GM11168 (cell line): Measurements from ENCODE around the gene HSBP1.

Source experiments
- in situ Hi-C: fragments of 300-500 bp; cut with MboI; formaldehyde crosslinking; loops from one replicate; pipeline ENCODE4 v1.12.0; 2022; ENCODE audit warnings: low sequenced_read_pairs; ENCODE audit not compliant: unreplicated experiment

Gene HSBP1

GRCh38 chr16:83807710-83808572 is at the start of gene HSBP1:
Gene HSBP1, plus strand, starts transcription at chr16:83807978. Its CDS starts 99 bp downstream, at chr16:83808077.
- in situ Hi-C loops, result no loop called here

DNA sequence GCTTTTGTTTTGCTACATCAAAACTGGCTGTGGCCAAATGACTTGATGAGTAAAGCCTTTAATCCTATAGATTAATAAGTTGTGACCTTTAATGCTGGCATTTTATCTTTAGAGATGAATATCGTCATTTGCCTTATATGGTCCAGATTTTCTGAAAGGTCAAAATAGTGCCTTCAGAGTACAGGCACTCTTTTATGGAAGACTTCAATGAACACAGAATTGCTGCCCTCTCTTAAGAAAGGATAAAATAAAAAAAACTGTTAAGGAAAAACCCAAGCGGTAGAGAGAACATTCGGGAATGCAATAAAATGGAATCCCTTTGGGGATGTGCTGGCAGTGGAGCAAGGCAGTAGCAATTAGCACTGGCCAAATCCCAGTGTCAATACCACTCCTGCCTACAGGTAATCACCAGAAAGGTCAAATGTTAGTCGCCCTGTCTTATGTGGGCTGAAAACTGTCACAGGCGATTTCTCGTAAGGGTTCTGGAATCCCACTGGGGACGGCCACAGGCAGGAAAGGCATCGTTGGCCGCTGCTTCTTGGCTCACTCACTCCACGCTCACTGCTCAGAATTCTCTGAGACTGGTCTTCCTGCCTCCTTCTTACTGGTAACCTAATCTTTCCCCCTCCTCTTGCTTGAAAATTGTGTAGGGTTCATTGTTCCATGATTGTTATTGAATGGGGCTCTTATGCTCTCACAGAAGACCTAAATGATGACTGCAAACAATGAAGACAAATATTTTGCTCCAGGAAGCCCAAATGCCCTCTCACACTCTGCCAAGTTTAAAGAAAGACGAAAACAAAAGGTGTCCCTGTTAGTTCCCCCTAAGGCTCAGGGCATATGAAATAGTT is 45.4 kb upstream of the HSBP1 start:
- in situ Hi-C loops, result no loop called here

DNA sequence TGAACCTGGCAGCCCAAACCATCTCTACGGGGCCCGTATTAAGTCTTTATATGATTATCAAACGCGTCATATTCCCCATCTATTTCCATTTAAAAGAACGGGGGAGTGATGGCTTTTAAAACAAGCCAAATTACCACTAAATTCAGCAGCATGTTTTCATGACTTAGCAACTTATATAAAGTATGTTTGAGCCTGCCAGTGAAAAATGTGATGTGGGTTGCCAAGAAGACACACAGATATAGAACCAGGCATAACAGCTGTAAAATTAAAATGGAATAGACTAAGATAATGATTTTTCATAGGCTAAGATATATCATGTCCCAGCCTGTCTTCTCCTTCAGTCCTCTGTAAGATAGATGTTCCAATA is 44.8 kb upstream of the HSBP1 start:
- in situ Hi-C loops, result no loop called here

DNA sequence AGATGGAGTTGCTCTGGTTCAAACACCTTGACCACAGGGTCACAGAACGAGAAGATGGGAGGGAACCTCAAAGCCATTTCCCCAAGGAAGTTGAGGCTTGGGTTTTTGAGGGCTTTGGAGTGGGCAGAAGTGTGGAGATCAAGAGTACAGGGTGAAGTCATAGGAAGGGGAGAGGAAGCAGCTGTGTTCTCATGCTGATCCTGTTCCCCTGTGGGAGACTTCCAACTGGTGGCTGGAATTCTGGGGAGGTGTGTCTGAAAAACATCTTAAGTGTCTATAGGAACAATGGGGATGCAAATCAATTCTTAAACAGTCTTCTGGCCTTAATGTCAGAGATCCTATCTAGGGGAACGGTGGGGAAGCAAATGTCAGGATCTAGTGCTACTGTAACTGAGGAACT is 38.8 kb upstream of the HSBP1 start:
- in situ Hi-C loops, result no loop called here

DNA sequence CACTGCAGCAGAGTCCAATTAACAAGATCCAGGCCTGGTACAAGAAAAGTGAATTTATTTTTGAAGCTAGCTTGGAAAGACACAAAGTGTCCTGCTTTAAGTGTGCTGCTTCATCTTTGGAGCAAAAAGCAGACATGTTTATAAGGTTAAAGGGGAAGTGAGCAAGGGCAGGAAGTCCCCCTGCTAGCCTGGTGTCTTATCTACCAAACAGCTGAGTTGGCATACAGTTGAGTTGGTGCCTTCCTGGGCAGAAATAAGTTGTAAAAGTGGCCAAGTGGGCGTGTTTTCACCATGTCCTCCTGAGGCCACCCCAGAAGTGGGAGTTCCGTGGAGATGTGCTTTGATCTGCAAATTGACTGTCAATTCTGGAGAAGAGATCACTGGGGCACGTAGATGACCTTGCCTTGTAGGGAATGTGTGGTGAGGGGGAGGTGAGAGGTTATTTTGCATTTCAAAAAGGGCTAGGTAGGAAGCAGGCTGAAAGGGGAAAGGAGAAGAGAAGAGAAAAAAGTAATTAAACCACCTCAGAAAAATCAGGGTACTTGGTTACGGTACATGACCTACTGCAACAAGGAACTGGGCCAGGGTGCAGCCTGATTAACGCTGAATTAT is 38.3 kb upstream of the HSBP1 start:
- in situ Hi-C loops, result no loop called here

- in situ Hi-C loops, result no loop called here
These were observed 36.4 kb upstream of the HSBP1 start for GRCh38 chr16:83771306-83771942.

DNA sequence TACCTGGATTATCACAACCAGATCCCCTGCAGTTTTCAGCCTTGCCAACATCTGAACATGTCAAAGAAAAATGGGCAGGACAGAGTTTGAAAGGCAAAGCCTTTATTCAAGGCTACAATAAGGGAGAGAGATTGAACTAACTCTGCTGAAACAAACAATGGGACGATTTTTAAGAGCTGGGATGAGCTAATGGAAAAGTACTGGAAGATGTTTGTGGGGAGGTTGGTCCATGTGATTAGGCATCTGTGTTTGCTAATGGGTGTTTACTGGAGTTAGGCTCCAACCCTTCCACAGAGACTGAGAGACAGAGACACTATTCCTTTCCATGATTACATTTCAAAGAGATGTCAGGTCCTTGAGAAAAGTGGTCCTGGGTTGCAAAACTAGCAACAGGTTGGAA is 35.0 kb upstream of the HSBP1 start:
- in situ Hi-C loops, result no loop called here

DNA sequence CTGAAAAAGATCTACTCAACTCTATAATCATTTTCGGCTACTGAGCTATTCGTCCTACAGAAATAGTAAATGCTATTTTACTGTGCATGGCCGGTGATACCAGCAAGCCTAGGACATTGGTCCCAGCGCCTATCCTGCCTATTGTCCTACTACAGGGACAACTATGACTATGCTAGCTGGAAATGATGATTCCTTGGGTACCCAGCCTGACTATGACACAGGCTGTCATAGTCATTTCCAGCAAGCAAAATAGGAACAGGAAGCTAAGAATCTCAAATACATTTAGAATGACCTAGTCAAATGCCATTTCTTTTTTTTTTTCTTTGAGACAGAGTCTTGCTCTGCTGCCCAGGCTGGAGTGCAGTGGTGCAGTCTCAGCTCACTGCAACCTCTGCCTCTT is 33.7 kb upstream of the HSBP1 start:
- in situ Hi-C loops, result no loop called here

DNA sequence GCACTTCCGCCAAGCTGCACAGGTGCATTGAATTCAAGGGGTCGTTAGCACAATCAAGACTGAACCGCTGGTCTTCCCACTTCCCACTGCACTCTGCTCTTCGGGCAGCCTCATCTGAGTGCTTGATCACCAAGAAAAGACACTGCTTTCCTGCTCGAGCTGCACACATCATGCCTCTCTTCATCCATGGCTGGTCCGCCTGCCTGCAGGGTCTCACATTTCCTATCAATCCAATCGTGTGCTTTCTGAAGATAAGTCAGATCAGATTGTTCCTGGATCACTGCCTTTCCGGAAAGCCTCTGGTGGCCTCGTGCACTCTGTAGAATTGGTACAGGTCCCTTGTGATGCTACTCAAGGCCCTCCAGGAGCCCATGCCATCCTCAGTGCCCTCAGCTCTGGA is 30.8 kb upstream of the HSBP1 start:
- in situ Hi-C loops, result no loop called here

- in situ Hi-C loops, result no loop called here
These were observed 27.9 kb upstream of the HSBP1 start for GRCh38 chr16:83779886-83780285.

DNA sequence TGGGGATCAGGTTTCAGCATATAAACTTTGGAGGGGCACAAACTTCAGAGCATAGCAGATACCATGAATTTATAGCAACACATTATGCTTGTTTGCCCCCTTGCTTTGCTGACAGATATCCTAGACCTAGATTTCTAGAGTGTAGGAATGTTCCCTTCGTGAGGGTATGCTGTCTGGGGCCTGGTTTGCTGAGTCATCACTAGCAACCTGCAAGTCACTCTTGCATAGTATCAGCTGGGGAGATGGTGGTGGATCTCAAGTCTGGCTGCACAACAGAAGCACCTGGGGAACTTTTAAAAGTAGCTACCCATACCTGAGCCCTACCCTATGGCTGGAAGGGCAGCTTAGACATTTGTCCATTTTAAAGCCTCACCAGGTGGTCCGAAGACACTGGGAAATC is 22.3 kb upstream of the HSBP1 start:
- in situ Hi-C loops, result no loop called here

DNA sequence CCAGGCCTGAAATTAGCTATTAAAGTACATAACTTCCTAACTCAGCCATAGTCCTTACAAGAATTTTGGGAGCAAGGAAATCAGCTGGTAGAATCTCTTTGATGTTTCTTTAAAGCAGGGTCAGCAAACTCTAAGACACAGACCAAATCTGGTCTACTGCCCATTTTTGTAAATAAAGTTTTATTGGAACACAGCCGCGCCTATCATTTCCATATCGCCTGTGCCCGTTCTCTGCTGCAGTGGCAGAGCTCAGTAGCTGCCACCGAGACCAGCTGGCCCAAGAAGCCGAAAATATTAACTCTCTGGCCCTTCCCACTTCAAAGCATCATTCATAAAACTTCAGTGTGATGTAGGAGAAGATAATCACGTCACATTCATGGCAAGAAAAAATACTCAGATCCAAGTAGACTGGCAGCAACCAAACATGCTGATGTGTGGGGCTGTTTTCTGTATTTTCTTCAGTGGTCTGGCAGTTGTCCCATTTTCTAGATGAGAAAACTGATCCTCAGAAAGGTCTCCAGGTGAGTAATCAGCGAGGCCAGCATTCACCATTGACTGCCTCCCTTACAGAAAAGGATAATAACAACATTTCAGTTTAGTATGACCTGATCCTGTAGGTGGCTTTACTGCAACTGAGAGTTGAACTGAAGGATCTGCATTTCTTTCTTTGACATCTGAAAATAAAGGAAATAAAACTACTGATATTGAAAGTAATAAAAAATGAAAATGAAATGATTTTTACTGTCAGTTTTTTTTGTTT is 18.0 kb upstream of the HSBP1 start:
- in situ Hi-C loops, result no loop called here

- in situ Hi-C loops, result no loop called here
These were observed 15.9 kb upstream of the HSBP1 start for GRCh38 chr16:83791916-83792315.

GRCh38 chr16:83792391-83792790 is 15.4 kb upstream of the HSBP1 start:
- in situ Hi-C loops, result no loop called here

DNA sequence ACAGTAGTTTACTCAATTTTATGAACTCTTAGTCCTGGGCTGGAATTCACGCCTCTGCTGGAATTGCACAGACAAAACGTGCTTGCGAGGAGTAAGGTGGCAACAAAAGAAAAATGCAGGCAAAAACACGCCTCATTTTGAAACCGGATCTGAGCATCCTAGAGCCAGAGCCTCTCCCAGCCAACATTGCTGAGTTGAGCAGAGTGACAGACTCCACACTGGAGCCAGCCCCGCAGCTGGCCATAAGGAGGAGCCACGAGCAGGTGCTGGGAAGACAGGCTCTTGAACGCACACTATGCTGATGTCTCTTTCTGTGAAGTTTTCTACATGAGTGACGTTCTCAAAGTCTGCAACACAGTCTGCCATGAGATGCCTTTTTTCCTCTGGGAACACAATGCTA is 14.6 kb upstream of the HSBP1 start:
- in situ Hi-C loops, result no loop called here

- in situ Hi-C loops, result no loop called here
These were observed 12.8 kb upstream of the HSBP1 start for GRCh38 chr16:83794860-83795554.

GRCh38 chr16:83797013-83797412 is 10.8 kb upstream of the HSBP1 start:
- in situ Hi-C loops, result no loop called here

GRCh38 chr16:83799336-83799735 is 8.4 kb upstream of the HSBP1 start:
- in situ Hi-C loops, result no loop called here

DNA sequence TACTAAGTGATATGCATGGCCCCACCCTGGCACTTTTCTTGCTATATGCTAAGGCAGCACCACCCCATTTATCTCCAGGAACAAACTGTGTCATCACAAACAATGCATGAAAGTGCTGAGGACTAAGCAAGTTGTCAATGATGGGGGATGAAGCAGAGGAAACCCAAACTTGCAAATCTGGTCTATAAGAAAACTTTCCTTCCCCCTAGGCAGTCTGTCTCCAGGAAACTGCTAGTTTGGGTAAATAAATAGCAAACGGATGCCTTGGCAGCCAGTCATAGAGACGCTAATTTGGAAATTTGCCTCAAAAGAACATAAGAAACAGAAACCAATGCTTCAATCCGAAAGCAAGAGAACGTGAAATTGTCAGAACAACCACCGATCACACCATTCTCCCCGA is 5.6 kb upstream of the HSBP1 start:
- in situ Hi-C loops, result no loop called here
